ENCODE data around the gene RNU1-1.
A peak's percentile ranks its signal among the peaks of the same experiment; 100 is the strongest.
"Not testable (repeated sequence)": the region's sequence is repeated elsewhere in the genome, so short reads cannot be mapped to it uniquely, and the experiment has no call there.

Gene RNU1-1

DNA sequence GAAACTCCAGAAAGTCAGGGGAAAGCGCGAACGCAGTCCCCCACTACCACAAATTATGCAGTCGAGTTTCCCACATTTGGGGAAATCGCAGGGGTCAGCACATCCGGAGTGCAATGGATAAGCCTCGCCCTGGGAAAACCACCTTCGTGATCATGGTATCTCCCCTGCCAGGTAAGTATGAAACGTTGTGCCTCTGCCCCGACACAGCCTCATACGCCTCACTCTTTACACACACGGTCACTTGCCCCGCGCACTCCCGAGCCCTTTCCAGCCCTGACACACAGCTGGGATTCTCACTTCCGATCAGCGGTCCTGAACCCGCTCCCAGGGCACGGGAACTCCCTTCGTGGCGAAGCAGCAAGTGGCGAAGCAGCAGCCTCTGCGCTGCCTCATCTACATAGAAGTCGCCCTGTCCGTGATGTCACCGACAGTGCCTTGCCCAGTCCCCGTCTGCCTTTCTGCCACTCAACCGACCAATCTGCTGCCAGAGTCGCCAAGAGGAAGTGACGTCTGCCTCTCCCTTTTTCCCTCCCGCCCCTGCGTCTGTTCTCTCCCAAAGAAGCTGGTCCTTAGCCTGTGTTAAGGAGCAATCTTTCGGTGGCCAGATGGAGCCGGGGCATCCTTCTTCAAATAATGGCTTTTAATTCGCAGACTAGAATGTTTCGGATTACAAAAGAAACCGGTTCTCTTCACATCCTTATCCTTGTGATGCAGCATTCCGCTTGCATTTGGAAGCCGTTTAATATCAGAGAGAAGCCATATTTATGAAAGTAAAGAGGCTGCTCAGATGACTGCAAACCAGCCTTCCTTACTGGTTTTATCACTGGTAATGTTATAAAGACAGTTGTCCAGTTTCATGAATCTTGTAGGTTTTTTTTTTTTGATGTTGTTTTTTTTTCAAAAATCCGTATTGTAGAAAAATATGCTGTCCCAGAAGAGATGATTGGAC lies at the start of gene RNU1-1:
RNU1-1 (minus strand) TSS at position 179 of the 949 bp plus-strand sequence.
- peak; percentile 20 for DNase-seq (ENCODE audit: extremely low read depth, low read depth)
- peak within 1 kb of the TSS; percentile 22; the same call in 1 of the 2 replicates for H3K4me3 ChIP-seq (replicated peaks; ENCODE audit: low read depth, low read length)

DNA sequence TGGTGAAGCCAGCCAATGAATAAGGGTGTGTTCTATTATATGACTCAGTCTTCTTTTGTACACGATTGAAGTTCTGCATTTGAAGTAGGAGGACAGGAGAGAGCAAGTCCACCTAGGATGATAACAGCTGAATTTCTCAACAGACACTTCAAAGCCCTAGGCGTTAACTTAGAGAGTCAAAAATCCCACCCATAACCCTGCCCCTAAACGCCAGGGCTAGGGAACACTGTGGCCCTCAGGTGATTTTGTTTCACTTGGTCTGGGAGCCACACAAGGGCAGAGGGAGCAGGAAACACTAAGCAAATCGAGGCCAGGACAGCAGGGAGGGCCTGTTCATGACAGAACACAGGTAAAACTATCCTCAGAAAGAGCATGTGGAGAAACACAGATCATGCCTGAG lies 47.0 kb upstream of the RNU1-1 start:
- H3K4me3 ChIP-seq (replicated peaks; ENCODE audit: low read depth, low read length); DNase-seq (ENCODE audit: extremely low read depth, low read depth): not testable (repeated sequence)

DNA sequence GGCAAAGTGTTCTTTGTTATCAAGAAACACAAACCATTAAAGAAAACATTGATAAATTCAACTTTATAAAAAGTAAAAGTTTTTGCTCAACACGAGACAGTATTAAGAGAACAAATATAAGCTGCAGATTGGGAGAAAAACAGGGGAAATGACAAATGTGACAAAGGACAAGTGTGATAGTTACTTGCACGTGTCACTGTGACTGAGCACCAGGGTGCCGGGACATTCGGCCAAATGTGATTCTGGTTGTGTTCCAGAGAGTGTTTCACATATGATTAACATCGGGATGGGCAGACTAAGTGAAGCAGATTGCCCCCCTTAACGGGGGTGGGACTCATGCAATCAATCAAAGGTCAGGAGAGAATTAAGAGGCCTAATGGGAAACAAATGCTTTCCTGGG lies 46.4 kb upstream of the RNU1-1 start:
- H3K4me3 ChIP-seq (replicated peaks; ENCODE audit: low read depth, low read length); DNase-seq (ENCODE audit: extremely low read depth, low read depth): not testable (repeated sequence)

- not testable (repeated sequence) for DNase-seq (ENCODE audit: extremely low read depth, low read depth); H3K4me3 ChIP-seq (replicated peaks; ENCODE audit: low read depth, low read length)
These were observed 45.6 kb upstream of the RNU1-1 start for GRCh38 chr1:16559688-16560087.

DNA sequence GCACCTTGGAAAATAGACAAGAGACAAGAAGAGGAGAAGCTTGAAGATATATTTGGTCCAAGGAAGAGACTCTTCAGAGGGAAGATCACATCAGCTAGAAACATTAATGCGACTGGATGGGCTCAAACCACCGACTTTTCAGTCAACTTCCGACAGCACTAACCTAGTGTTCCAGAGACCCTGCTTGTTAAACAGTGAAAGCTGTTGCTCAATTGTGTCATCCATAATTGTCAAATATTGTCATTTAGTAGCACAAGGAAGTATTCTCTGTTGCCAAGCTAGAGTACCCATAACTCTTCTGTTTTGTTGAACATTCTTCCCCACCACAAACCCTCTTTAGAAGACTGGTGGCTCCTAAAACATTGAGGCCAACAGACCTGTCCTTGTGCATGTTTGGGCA lies 42.9 kb upstream of the RNU1-1 start:
- DNase-seq (ENCODE audit: extremely low read depth, low read depth); H3K4me3 ChIP-seq (replicated peaks; ENCODE audit: low read depth, low read length): not testable (repeated sequence)

DNA sequence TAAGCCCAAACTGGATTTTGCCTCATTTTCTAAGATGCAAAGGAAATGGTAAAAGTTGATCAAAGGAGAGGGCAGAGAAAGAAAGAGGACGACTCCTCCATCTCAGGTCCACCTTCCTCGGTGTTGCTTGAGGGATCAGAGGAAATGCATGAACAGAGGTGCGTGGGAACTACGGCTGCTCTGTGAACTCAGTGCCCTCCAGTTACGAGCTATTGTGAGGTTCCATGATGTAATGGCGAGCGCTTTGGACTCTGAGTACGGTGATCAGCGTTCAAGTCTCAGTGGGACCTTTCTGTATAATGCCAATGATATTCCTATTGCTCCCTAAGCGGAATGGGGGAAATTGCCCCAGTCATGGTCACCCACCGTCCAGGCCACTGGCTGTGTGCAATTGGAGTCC lies 39.2 kb upstream of the RNU1-1 start:
- not testable (repeated sequence) for DNase-seq (ENCODE audit: extremely low read depth, low read depth); H3K4me3 ChIP-seq (replicated peaks; ENCODE audit: low read depth, low read length)

DNA sequence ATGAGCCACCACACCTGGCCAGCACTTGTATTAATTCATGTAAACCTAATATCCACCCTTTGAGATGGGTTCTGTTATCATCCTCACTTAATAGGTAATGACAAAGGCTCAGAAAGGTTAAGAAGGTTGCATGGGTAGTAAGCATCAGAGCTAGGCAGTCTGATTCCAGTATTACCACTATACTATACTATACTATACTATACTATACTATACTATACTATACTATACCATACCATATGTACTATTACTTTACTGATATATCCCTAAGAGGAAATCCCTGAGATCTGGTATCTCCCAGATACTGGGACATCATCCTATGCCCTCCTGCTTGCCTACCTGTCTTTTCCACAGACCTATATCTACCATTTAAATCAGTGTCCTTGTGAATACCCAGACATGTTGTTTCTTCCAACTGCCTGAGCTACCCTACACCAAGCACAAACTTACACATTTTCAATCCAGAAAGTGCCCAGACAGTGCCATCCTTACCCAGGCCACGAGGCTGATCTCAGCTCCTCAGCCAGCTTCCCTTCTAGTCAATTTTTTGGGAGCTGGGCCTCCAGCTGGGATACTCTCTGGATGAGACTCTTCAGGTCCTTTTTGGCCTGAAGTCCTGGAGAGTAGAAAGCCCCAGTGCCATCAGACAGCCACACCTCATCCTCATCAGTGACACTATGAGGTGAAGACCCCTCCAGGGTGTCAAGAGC lies 36.3 kb upstream of the RNU1-1 start:
- not testable (repeated sequence) for H3K4me3 ChIP-seq (replicated peaks; ENCODE audit: low read depth, low read length); DNase-seq (ENCODE audit: extremely low read depth, low read depth)

DNA sequence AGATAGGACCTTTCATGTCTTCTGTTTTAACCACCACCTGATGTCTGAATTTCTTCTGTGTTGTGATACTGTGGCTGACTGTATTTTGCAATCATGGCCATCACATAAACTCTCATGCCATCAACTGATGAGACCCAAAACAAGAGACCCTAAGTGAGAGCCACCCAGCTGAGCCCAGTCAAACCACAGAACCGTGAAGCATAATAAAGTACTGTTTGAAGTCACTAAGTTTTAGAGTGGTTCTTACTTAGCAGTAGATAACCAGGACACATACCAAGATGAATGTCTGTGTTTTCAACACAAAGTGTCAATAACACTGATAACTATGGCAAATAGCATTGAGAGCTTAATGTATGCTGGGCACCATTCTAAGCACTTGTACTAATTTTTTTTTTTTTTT lies 35.5 kb upstream of the RNU1-1 start:
- not testable (repeated sequence) for DNase-seq (ENCODE audit: extremely low read depth, low read depth)

GRCh38 chr1:16547502-16548241 lies 33.6 kb upstream of the RNU1-1 start:
- peak; percentile 5 for DNase-seq (ENCODE audit: extremely low read depth, low read depth)
- H3K4me3 ChIP-seq (replicated peaks; ENCODE audit: low read depth, low read length), result not testable (repeated sequence)

More for the DNA sequence above, 35.5 kb upstream of the RNU1-1 start:
- not testable (repeated sequence) for H3K4me3 ChIP-seq (replicated peaks; ENCODE audit: low read depth, low read length)

DNA sequence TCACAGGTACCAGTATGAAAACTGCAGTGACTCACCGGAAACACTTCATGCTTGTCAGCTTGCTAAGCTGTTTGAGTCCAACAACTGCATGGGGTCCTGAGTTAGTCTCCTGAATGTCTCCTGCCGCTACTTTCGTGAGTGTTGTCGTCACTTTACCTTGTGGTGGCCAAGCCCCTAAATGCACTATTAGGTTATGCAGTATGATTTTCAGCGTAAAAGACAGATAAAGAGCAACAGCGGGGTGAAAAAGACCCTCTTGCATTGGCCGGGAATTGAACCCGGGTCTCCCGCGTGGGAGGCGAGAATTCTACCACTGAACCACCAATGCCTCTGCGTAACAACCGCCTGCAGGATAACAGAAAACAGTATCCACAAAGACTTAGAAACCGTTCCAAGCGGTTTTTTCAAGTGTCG lies 31.6 kb upstream of the RNU1-1 start:
- H3K4me3 ChIP-seq (replicated peaks; ENCODE audit: low read depth, low read length), result not testable (repeated sequence)
- DNase-seq (ENCODE audit: extremely low read depth, low read depth), result peak; percentile 48

- not testable (repeated sequence) for H3K4me3 ChIP-seq (replicated peaks; ENCODE audit: low read depth, low read length); DNase-seq (ENCODE audit: extremely low read depth, low read depth)
These were observed 26.4 kb upstream of the RNU1-1 start for GRCh38 chr1:16540421-16540893.

DNA sequence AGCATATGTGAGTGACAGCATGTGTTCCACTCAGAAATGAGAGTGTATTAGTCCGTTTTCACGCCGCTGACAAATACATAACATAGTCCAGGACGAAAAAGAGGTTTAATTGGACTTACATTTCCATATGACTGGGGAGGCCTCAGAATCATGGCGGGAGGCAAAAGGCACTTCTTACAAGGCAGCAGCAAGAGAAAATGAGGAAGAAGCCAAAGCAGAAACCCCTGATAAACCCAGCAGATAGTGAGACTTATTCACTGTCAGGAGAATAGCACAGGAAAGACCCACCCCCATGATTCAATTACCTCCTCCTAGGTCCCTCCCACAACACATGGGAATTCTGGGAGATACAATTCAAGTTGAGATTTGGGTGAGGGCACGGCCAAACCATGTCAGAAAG lies 23.4 kb upstream of the RNU1-1 start:
- H3K4me3 ChIP-seq (replicated peaks; ENCODE audit: low read depth, low read length); DNase-seq (ENCODE audit: extremely low read depth, low read depth): not testable (repeated sequence)

DNA sequence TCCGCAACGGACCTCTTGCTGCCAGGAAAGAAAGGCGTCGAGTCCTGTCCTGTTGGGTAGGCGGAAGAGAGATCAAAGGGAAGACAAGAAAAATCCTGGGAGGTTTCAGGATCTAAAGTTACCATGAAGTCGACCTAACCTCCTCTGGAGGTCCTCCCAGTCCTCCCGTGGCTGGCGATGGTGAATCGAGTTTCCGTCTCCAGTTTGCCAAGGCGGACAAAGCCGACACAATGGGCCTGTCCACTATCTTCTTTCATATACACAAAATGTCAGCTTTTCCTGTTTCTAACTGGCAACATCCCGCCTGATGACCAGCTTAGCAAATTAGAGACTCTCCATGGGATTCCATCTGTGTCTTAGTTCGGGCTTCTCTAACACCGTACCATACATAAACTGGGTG lies 22.7 kb upstream of the RNU1-1 start:
- H3K4me3 ChIP-seq (replicated peaks; ENCODE audit: low read depth, low read length); DNase-seq (ENCODE audit: extremely low read depth, low read depth): not testable (repeated sequence)

- not testable (repeated sequence) for H3K4me3 ChIP-seq (replicated peaks; ENCODE audit: low read depth, low read length); DNase-seq (ENCODE audit: extremely low read depth, low read depth)
These were observed 21.8 kb upstream of the RNU1-1 start for GRCh38 chr1:16535898-16536297.

DNA sequence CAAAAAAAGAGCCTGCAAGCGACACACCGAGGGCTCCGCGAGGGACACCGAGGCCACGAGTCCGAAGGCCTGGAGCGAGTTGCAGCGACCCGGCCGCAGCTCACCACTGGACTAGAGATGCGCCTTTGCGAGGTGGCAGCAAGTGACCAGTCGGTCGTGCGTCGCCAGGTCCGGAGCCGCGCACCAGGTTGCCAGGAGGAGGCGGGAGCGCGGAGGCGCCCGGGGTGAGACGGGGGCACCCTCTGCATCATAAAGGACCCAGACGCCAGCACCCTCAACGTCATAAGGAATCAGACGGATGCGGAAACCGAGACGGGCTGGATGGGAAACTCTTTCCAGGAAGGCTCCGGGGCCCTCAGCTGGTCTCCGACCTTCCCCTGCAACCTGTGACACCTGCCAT lies 21.4 kb upstream of the RNU1-1 start:
- not testable (repeated sequence) for DNase-seq (ENCODE audit: extremely low read depth, low read depth)
- peak overlapping the region; percentile 35 for H3K4me3 ChIP-seq (replicated peaks; ENCODE audit: low read depth, low read length)

DNA sequence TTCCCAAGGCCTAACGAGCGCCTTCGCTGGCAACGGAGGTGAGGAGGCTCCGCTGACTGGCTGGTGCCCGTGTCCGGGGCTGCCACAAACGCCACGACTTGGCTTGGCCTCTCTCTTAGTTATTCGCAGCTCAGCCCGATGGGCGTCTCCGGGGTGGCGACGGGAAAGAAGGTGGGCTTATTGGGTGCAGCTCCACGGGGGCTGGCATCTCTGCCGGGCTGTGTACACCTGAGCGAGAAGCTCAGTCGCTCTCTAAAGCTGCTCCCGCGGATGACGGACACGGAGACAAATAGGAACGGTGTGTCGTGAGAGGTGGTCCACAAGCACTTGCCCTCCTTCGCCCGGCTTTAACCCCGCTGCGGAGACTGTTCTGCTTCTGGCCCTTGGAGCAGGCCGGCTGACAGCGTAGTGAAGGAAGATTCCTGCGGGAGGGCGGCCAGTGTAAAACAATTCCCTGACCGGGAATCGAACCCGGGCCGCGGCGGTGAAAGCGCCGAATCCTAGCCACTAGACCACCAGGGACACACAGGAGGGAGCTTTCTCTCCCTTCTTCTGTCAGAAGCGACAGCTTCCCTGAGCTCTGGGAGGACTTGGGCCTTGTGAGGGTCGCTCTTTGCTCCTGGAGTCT lies 20.9 kb upstream of the RNU1-1 start:
- DNase-seq (ENCODE audit: extremely low read depth, low read depth), result peak; percentile 63
- H3K4me3 ChIP-seq (replicated peaks; ENCODE audit: low read depth, low read length), result peak overlapping the region; percentile 35

GRCh38 chr1:16534239-16534828 lies 20.2 kb upstream of the RNU1-1 start:
- not testable (repeated sequence) for H3K4me3 ChIP-seq (replicated peaks; ENCODE audit: low read depth, low read length)

More at GRCh38 chr1:16534239-16534828, 20.2 kb upstream of the RNU1-1 start:
- not testable (repeated sequence) for DNase-seq (ENCODE audit: extremely low read depth, low read depth)

Measured in HFF-Myc (cell line).